HepG2 (cell line): ENCODE data around the gene NDUFS2. TPM values are rescaled to one million over a fixed set of nuclear protein-coding genes. Genes with fewer than 3 reads are reported as not detected.

Experiments used
- DR1 ChIP-seq: sonication (generic); formaldehyde crosslinking; IDR thresholded peaks from 2 replicates; pipeline ENCODE4 v1.8.0; 2021; ENCODE audit warnings: mild to moderate bottlenecking, missing genetic modification reagents, inconsistent platforms
- FOXA1 ChIP-seq, 2 experiments: fragments of 450-650 bp in 1 of 2; sonication (generic) in 1 of 2; formaldehyde crosslinking in 1 of 2; IDR thresholded peaks; 2 replicates each; pipeline versions ENCODE4 v1.4.0 to v1.6.1; 2016 to 2020; ENCODE audit warnings: missing genetic modification reagents in 1 of 2
- HNF4A ChIP-seq: sonication (generic); formaldehyde crosslinking; IDR thresholded peaks from 2 replicates; pipeline ENCODE4 v1.4.0; 2020; ENCODE audit warnings: missing genetic modification reagents
- HNF4G ChIP-seq, 2 experiments: sonication (generic) in 1 of 2; formaldehyde crosslinking in 1 of 2; IDR thresholded peaks; 2 replicates each; pipeline versions ENCODE4 v1.4.0 to v1.6.1; 2011 to 2020; ENCODE audit warnings: borderline replicate concordance in 2 of 2, low read depth in 2 of 2, mild to moderate bottlenecking in 2 of 2, low read length in 1 of 2, missing genetic modification reagents in 1 of 2, moderate library complexity in 1 of 2
- HNRNPK ChIP-seq: fragments of 200-400 bp; formaldehyde crosslinking; IDR thresholded peaks from 2 replicates; pipeline ENCODE4 v1.6.1; 2018; ENCODE audit warnings: low read length, low read depth, moderate library complexity, mild to moderate bottlenecking; ENCODE audit not compliant: poor library complexity, severe bottlenecking
- HNRNPL ChIP-seq: fragments of 200-400 bp; formaldehyde crosslinking; IDR thresholded peaks from 2 replicates; pipeline ENCODE4 v1.6.1; 2017; ENCODE audit warnings: mild to moderate bottlenecking, low read depth, low read length
- HOXA3 ChIP-seq: sonication (generic); formaldehyde crosslinking; IDR thresholded peaks from 2 replicates; pipeline ENCODE4 v1.5.0; 2020; ENCODE audit warnings: missing genetic modification reagents
- KLF15 ChIP-seq: sonication (generic); formaldehyde crosslinking; IDR thresholded peaks from 2 replicates; pipeline ENCODE4 v1.8.1; 2023; ENCODE audit warnings: borderline replicate concordance, mild to moderate bottlenecking, inconsistent platforms, missing genetic modification reagents, mixed read lengths
- MYC ChIP-seq: sonication (generic); formaldehyde crosslinking; IDR thresholded peaks from 2 replicates; pipeline ENCODE4 v1.9.0; 2021; ENCODE audit warnings: missing genetic modification reagents, borderline replicate concordance
- ONECUT2 ChIP-seq: sonication (generic); formaldehyde crosslinking; IDR thresholded peaks from 2 replicates; pipeline ENCODE4 v1.4.0; 2020; ENCODE audit warnings: missing genetic modification reagents
- ZMYM4 ChIP-seq: sonication (generic); formaldehyde crosslinking; IDR thresholded peaks from 2 replicates; pipeline ENCODE4 v1.8.1; 2023; ENCODE audit warnings: mild to moderate bottlenecking, missing genetic modification reagents
- polyA plus RNA-seq, 8 experiments: library from polyadenylated mRNA; depleted of rRNA in 3 of 8; stranded (reverse) in 7 of 8; unstranded in 1 of 8; fragments of >200 nt; fragmentation: Illumina TruSeq in 4 of 8; extraction: Trizol in 4 of 8; gene quantifications; 2 replicates each; pipeline versions ENCODE4 v1.2.1 to v1.2.3, GENCODE V29; 2011 to 2016; ENCODE audit warnings: low read depth in 4 of 8, missing spikeins in 1 of 8, mixed read lengths in 1 of 8; ENCODE audit not compliant: insufficient read depth in 1 of 8
- total RNA-seq, 5 experiments: library from RNA; depleted of rRNA; stranded (reverse); fragments of >200 nt; fragmentation: Illumina TruSeq; extraction: Trizol; gene quantifications; 2 replicates each; pipeline ENCODE4 v1.2.3, GENCODE V29; 2016; ENCODE audit warnings: low read depth in 1 of 5
- TF ChIP-seq, protein P1 (sequence below): sonication (generic); formaldehyde crosslinking; IDR thresholded peaks from 2 replicates; pipeline ENCODE4 v1.4.0; 2020; ENCODE audit warnings: mild to moderate bottlenecking, missing genetic modification reagents
- TF ChIP-seq, protein P2 (sequence below), 2 experiments: sonication (generic) in 1 of 2; formaldehyde crosslinking in 1 of 2; IDR thresholded peaks; 2 replicates each; pipeline versions ENCODE4 v1.4.0 to v1.6.1; 2016 to 2020; ENCODE audit warnings: borderline replicate concordance in 1 of 2, low read depth in 1 of 2, mild to moderate bottlenecking in 1 of 2, missing genetic modification reagents in 1 of 2
- TF ChIP-seq, protein P3 (sequence below): sonication (generic); formaldehyde crosslinking; IDR thresholded peaks from 2 replicates; pipeline ENCODE4 v1.5.0; 2020; ENCODE audit warnings: mild to moderate bottlenecking, missing genetic modification reagents, moderate library complexity
- TF ChIP-seq, protein P4 (sequence below): IDR thresholded peaks from 2 replicates; pipeline ENCODE4 v1.6.1; 2012; ENCODE audit warnings: inconsistent platforms
- TF ChIP-seq, protein P5 (sequence below): sonication (generic); IDR thresholded peaks from 2 replicates; pipeline ENCODE4 v1.6.1; 2016; ENCODE audit warnings: low read depth, borderline replicate concordance
- TF ChIP-seq, protein P6 (sequence below): sonication (generic); formaldehyde crosslinking; IDR thresholded peaks from 2 replicates; pipeline ENCODE4 v1.9.0; 2022; ENCODE audit warnings: low read depth, missing genetic modification reagents

NDUFS2 gene
- total and polyA plus RNA-seq, 2 of the 13 experiments (the other 11 are each of a cell fraction or from before 2014, with no cell fraction given), result 89.9 to 118 TPM

DNA sequence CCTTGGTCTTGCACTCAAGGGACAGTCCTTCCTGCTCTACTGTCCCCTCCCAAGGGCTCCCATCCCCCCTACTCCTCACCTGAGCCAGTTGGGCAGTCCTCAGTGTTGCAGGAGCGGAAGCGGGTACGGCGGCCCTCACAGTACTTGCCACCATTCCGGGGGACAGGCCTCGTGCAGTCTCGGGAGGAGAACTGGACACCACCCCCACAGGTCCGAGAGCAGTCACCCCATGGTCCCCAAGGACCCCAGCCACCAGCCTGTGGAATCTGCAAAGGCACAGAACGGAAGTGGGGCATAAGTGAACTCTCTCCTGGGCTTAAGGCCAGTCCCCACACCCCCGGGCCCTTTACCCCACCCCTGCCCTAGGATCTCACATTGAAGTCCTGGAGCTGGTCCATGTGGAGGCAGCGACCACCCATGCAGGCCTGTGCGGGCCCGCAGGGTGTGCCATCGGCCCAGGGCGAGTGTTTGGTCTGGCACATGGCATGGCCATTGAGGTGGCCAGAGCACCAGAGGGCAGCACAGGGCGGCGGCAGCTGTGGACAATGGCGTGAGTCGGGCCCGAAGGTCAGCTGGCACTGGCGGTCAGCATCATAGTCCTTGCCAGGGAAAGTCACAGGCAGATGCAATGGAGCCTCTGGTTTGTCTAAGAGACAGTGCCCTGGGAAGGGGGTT is 8.5 kb upstream of the NDUFS2 start (continued):
- TF ChIP-seq HNRNPL (peak; percentile 96), HNRNPK (no peak), DR1 (no peak), FOXA1 (IDR thresholded peaks at IDR 0.05) (no peak), FOXA1 (CRISPR knock-in tag; IDR thresholded peaks at IDR 0.05) (0 out of 2 replicates have a peak, but pooled peaks have one; percentile 14), HNF4A (CRISPR knock-in tag) (peak; percentile 38), ONECUT2 (CRISPR knock-in tag) (no peak), HNF4G (IDR thresholded peaks at IDR 0.05; ENCODE audit: borderline replicate concordance, low read depth, low read length) (0 out of 2 replicates have a peak, but pooled peaks have one; percentile 27), HNF4G (CRISPR knock-in tag; IDR thresholded peaks at IDR 0.05; ENCODE audit: borderline replicate concordance, low read depth) (no peak), HOXA3 (CRISPR knock-in tag) (peak; percentile 34; the same call in 1 of the 2 replicates), MYC (CRISPR knock-in tag) (peak; percentile 52; the same call in 1 of the 2 replicates), ZMYM4 (CRISPR knock-in tag) (no peak), KLF15 (no peak)
- TF ChIP-seq, protein P1, sequence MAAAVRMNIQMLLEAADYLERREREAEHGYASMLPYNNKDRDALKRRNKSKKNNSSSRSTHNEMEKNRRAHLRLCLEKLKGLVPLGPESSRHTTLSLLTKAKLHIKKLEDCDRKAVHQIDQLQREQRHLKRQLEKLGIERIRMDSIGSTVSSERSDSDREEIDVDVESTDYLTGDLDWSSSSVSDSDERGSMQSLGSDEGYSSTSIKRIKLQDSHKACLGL (CRISPR knock-in tag), result 0 out of 2 replicates have a peak, but pooled peaks have one; percentile 31
- TF ChIP-seq, protein P2, sequence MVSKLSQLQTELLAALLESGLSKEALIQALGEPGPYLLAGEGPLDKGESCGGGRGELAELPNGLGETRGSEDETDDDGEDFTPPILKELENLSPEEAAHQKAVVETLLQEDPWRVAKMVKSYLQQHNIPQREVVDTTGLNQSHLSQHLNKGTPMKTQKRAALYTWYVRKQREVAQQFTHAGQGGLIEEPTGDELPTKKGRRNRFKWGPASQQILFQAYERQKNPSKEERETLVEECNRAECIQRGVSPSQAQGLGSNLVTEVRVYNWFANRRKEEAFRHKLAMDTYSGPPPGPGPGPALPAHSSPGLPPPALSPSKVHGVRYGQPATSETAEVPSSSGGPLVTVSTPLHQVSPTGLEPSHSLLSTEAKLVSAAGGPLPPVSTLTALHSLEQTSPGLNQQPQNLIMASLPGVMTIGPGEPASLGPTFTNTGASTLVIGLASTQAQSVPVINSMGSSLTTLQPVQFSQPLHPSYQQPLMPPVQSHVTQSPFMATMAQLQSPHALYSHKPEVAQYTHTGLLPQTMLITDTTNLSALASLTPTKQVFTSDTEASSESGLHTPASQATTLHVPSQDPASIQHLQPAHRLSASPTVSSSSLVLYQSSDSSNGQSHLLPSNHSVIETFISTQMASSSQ (IDR thresholded peaks at IDR 0.05; ENCODE audit: low read depth), result no peak
- TF ChIP-seq, protein P2 (CRISPR knock-in tag; IDR thresholded peaks at IDR 0.05; ENCODE audit: borderline replicate concordance), result no peak
- TF ChIP-seq, protein P3, sequence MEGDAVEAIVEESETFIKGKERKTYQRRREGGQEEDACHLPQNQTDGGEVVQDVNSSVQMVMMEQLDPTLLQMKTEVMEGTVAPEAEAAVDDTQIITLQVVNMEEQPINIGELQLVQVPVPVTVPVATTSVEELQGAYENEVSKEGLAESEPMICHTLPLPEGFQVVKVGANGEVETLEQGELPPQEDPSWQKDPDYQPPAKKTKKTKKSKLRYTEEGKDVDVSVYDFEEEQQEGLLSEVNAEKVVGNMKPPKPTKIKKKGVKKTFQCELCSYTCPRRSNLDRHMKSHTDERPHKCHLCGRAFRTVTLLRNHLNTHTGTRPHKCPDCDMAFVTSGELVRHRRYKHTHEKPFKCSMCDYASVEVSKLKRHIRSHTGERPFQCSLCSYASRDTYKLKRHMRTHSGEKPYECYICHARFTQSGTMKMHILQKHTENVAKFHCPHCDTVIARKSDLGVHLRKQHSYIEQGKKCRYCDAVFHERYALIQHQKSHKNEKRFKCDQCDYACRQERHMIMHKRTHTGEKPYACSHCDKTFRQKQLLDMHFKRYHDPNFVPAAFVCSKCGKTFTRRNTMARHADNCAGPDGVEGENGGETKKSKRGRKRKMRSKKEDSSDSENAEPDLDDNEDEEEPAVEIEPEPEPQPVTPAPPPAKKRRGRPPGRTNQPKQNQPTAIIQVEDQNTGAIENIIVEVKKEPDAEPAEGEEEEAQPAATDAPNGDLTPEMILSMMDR (CRISPR knock-in tag), result peak; percentile 64
- TF ChIP-seq, protein P4, sequence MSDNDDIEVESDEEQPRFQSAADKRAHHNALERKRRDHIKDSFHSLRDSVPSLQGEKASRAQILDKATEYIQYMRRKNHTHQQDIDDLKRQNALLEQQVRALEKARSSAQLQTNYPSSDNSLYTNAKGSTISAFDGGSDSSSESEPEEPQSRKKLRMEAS, result 0 out of 2 replicates have a peak, but pooled peaks have one; percentile 35
- TF ChIP-seq, protein P5, sequence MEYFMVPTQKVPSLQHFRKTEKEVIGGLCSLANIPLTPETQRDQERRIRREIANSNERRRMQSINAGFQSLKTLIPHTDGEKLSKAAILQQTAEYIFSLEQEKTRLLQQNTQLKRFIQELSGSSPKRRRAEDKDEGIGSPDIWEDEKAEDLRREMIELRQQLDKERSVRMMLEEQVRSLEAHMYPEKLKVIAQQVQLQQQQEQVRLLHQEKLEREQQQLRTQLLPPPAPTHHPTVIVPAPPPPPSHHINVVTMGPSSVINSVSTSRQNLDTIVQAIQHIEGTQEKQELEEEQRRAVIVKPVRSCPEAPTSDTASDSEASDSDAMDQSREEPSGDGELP, result peak; percentile 31; the same call in 1 of the 2 replicates
- TF ChIP-seq, protein P6, sequence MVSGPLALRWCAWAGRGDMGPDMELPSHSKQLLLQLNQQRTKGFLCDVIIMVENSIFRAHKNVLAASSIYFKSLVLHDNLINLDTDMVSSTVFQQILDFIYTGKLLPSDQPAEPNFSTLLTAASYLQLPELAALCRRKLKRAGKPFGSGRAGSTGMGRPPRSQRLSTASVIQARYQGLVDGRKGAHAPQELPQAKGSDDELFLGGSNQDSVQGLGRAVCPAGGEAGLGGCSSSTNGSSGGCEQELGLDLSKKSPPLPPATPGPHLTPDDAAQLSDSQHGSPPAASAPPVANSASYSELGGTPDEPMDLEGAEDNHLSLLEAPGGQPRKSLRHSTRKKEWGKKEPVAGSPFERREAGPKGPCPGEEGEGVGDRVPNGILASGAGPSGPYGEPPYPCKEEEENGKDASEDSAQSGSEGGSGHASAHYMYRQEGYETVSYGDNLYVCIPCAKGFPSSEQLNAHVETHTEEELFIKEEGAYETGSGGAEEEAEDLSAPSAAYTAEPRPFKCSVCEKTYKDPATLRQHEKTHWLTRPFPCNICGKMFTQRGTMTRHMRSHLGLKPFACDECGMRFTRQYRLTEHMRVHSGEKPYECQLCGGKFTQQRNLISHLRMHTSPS (CRISPR knock-in tag), result peak; percentile 79
